ENCODE measurements around the gene MARCHF4. TPM values are rescaled to one million over a fixed set of nuclear protein-coding genes. Genes with fewer than 3 reads are reported as not detected.
A peak's percentile ranks its signal among the peaks of the same experiment; 100 is the strongest.

The MARCHF4 gene
- total and polyA plus RNA-seq, 2 of the 8 experiments (the other 6 are each of a cell fraction or from before 2014, with no cell fraction given), result 1.9 to 2.9 TPM

DNA sequence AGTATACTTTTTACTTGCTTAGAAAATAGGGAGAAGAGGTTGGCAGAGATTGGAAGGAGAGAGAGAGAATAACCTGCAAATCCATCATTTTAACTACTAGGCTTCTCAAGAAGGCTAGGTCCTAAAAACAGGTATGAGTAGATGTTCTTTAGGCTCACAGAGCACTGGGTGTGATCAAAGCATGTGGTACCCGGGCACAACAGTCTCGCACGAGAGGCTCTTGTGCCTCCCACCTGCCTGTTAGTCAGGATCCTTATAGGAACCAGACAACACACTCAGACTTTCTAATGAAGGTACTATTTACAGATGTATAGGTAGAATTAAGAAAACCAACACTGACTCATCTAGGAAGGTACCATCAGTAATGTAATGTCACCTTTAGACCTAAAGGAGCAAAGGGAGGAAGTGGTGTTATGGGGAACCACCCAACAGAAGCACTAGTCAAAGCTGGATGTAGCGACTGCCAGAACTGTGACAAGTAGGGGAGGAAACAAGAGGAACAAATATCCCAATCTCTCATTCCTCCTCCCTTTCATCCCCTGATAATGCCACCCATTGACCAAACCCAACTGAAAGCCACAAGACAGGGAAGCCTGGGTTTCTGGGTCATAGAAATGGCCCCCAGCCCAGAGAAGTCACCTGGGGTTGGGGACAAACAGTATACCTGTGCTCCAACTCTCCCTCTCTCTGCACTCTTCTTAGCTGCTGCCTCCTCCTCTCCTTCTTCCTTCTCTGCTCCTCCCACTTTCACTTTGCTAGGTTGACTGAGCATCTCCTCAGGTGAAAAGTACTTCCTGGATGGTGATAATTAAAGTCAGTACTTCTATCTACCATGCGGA, 16.0 kb upstream of the MARCHF4 start:
- DNase-seq (ENCODE audit: low read depth in 1 of 2, low spot score in 2 of 2) (no peak), FAIRE-seq (no peak)
- Histone ChIP-seq H2BK20ac (ENCODE audit: low read length) (0 out of 2 replicates have a peak overlapping the region, but pooled peaks have one; percentile 25), H3K4me1 (replicated peaks in 1 of 4; ENCODE audit: control insufficient read depth in 3 of 4, insufficient read depth in 4 of 4, low read length in 3 of 4) (peaks cover 0 to 8% (median 0%) of the 10 kb centered on the region in 4 experiments; a peak in 1 of 7 replicates), H3K9me3 (ENCODE audit: insufficient read depth in 2 of 2, low read depth in 1 of 2, low read length in 1 of 2) (0 out of 4 replicates have a peak, but pooled peaks cover 0 to 3% of the 10 kb centered on the region in 2 experiments), H2BK15ac (ENCODE audit: low read length) (no peak overlapping the region), H3K4me3 (ENCODE audit: extremely low read depth in 1 of 4, insufficient read depth in 2 of 4, low read depth in 3 of 4, low read length in 4 of 4) (no peak overlapping the region), H3K36me3 (ENCODE audit: control insufficient read depth in 2 of 4, insufficient read depth in 4 of 4, low read length in 3 of 4) (no peaks in the 10 kb centered on the region), H3K27ac (ENCODE audit: low read depth, low read length) (no peak overlapping the region), H3K9ac (replicated peaks in 1 of 4; ENCODE audit: extremely low read depth in 1 of 4, low read depth in 3 of 4, low read length in 3 of 4) (no peak overlapping the region), H4K91ac (replicated peaks; ENCODE audit: insufficient read length, low read length) (no peak overlapping the region), H4K20me1 (replicated peaks in 1 of 2; ENCODE audit: control insufficient read depth in 1 of 2, insufficient read depth in 2 of 2, low read length in 2 of 2) (no peaks in the 10 kb centered on the region), H4K8ac (ENCODE audit: extremely low read depth, insufficient read depth, low read length) (no peak overlapping the region), H3K4me2 (ENCODE audit: insufficient read depth in 1 of 2, low read depth in 2 of 2, low read length in 2 of 2) (no peak overlapping the region), H2AFZ (ENCODE audit: low read length) (no peak overlapping the region), H3K27me3 (replicated peaks in 1 of 4; ENCODE audit: control insufficient read depth in 3 of 4, extremely low read depth in 1 of 4, insufficient read depth in 3 of 4, low read length in 3 of 4) (no peaks in the 10 kb centered on the region), H2AK5ac (ENCODE audit: low read depth, low read length) (no peak overlapping the region), H3K23me2 (ENCODE audit: low read depth, low read length) (no peaks in the 10 kb centered on the region), H3K14ac (ENCODE audit: insufficient read length) (no peak overlapping the region), H3K23ac (ENCODE audit: insufficient read length) (no peak overlapping the region), H3K79me1 (ENCODE audit: low read depth, low read length) (no peaks in the 10 kb centered on the region), H4K5ac (ENCODE audit: insufficient read length, low read depth, low read length) (no peak overlapping the region), H2BK120ac (replicated peaks; ENCODE audit: low read depth, low read length) (no peak overlapping the region), H3K4ac (replicated peaks; ENCODE audit: insufficient read length, low read depth, low read length) (no peak overlapping the region), H2BK5ac (ENCODE audit: low read depth, low read length) (no peak overlapping the region), H2BK12ac (ENCODE audit: low read depth, low read length) (no peak overlapping the region), H3K79me2 (ENCODE audit: control insufficient read depth in 1 of 2, insufficient read depth in 2 of 2, low read length in 2 of 2) (no peaks in the 10 kb centered on the region), H3K56ac (replicated peaks; ENCODE audit: insufficient read length, low read depth, low read length) (no peak overlapping the region), H3K18ac (ENCODE audit: extremely low read depth, low read length) (no peak overlapping the region)
- CTCF ChIA-PET (ENCODE audit: partially characterized antibody), result interaction anchor here (0.6 to 9.1 kb wide), 3 partner anchors 14 to 165 kb away, joined by 3 to 79 read pairs (median 3); no protein-coding TSS in a partner anchor
- POLR2A ChIA-PET (ENCODE audit: partially characterized antibody), result interaction anchor here (0.7 kb wide), 1 partner anchor 114 kb away, joined by 3 read pairs; no protein-coding TSS in a partner anchor
- WGBS, 2 experiments (ENCODE audit: extremely low coverage in 1 of 2, insufficient coverage in 1 of 2, insufficient read length in 1 of 2, insufficient replicate concordance in 2 of 2, low coverage in 1 of 2, low lambda C conversion rate in 2 of 2, missing lambda C conversion rate in 1 of 2), result 95% methylated on average over 5 of the region's 5 CpGs; no CpG with 5 or more reads in 1 of the 2 experiments
- TF ChIP-seq RAD21 (IDR thresholded peaks at IDR 0.05 in 1 of 2, conservative IDR thresholded peaks at IDR 0.05 in 1 of 2; ENCODE audit: low read depth in 2 of 2, low read length in 2 of 2) (no peak), RXRA (IDR thresholded peaks at IDR 0.05; ENCODE audit: insufficient read depth, low read depth, low read length) (no peak), EZH2 (IDR thresholded peaks at IDR 0.05; ENCODE audit: low read depth, low read length, severe bottlenecking) (no peak), SAP30 (IDR thresholded peaks at IDR 0.05; ENCODE audit: insufficient read depth, insufficient replicate concordance, low read length) (no peak), GTF2F1 (IDR thresholded peaks at IDR 0.05; ENCODE audit: borderline replicate concordance, low read depth, low read length) (no peak), KDM5A (IDR thresholded peaks at IDR 0.05; ENCODE audit: low read length) (no peak), RBBP5 (IDR thresholded peaks at IDR 0.05; ENCODE audit: borderline replicate concordance, low read depth, low read length) (no peak), KDM1A (IDR thresholded peaks at IDR 0.05; ENCODE audit: borderline replicate concordance, low read length) (no peak), BRCA1 (IDR thresholded peaks at IDR 0.05; ENCODE audit: low read depth, low read length) (no peak)
- TF ChIP-seq, protein P1, sequence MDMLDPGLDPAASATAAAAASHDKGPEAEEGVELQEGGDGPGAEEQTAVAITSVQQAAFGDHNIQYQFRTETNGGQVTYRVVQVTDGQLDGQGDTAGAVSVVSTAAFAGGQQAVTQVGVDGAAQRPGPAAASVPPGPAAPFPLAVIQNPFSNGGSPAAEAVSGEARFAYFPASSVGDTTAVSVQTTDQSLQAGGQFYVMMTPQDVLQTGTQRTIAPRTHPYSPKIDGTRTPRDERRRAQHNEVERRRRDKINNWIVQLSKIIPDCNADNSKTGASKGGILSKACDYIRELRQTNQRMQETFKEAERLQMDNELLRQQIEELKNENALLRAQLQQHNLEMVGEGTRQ (IDR thresholded peaks at IDR 0.05; ENCODE audit: low read length), result no peak

Data from H1 (cell line).